H1 (cell line): ENCODE measurements around the gene BRD2. TPM values are rescaled to one million over a fixed set of nuclear protein-coding genes. Genes with fewer than 3 reads are reported as not detected.
A peak's percentile ranks its signal among the peaks of the same experiment; 100 is the strongest.

ENCODE experiments used
- BCL11A ChIP-seq, 2 experiments: IDR thresholded peaks; one replicate each; pipeline ENCODE4 v1.6.1; 2011; ENCODE audit warnings: low read depth in 2 of 2, low read length in 2 of 2, mild to moderate bottlenecking in 2 of 2
- CEBPB ChIP-seq: IDR thresholded peaks from 2 replicates; pipeline ENCODE4 v1.6.1; 2012; ENCODE audit warnings: low read depth, low read length
- CHD1 ChIP-seq: IDR thresholded peaks from 2 replicates; pipeline ENCODE4 v1.6.1; 2012; ENCODE audit warnings: low read depth, low read length, improper control_type of control experiment
- CHD2 ChIP-seq: IDR thresholded peaks from 2 replicates; pipeline ENCODE4 v1.6.1; 2012; ENCODE audit warnings: low read length, improper control_type of control experiment
- CTBP2 ChIP-seq: IDR thresholded peaks from 2 replicates; pipeline ENCODE4 v1.7.0; 2011; ENCODE audit warnings: borderline replicate concordance, mild to moderate bottlenecking, moderate library complexity, mixed read lengths, low read length; ENCODE audit not compliant: insufficient read depth, insufficient read length
- EGR1 ChIP-seq: IDR thresholded peaks from 2 replicates; pipeline ENCODE4 v1.6.1; 2011; ENCODE audit warnings: low read depth, low read length, borderline replicate concordance
- EZH2 ChIP-seq: fragments of 200-600 bp; sonication (generic); IDR thresholded peaks from 2 replicates; pipeline ENCODE4 v1.7.1; 2012; ENCODE audit warnings: low read depth, mild to moderate bottlenecking, moderate library complexity, low read length, inconsistent platforms; ENCODE audit not compliant: severe bottlenecking
- FOSL1 ChIP-seq: IDR thresholded peaks from 2 replicates; pipeline ENCODE4 v1.6.1; 2011; ENCODE audit warnings: mild to moderate bottlenecking, low read depth, low read length, moderate library complexity; ENCODE audit not compliant: insufficient read depth
- GABPA ChIP-seq: IDR thresholded peaks from 2 replicates; pipeline ENCODE4 v1.6.1; 2011; ENCODE audit warnings: mild to moderate bottlenecking, low read length, moderate library complexity, borderline replicate concordance; ENCODE audit not compliant: insufficient read depth
- JUN ChIP-seq: IDR thresholded peaks from 2 replicates; pipeline ENCODE4 v1.6.1; 2011; ENCODE audit warnings: low read depth, mild to moderate bottlenecking, improper control_type of control experiment, low read length
- KDM5A ChIP-seq: fragments of 200-600 bp; IDR thresholded peaks from 2 replicates; pipeline ENCODE4 v1.7.1; 2012; ENCODE audit warnings: mild to moderate bottlenecking, low read length, inconsistent platforms, mixed read lengths
- MAFK ChIP-seq: IDR thresholded peaks from 2 replicates; pipeline ENCODE4 v1.6.1; 2012; ENCODE audit warnings: low read depth, mild to moderate bottlenecking, improper control_type of control experiment, low read length
- NANOG ChIP-seq: IDR thresholded peaks from 2 replicates; pipeline ENCODE4 v1.6.1; 2011; ENCODE audit warnings: low read length, low read depth, mild to moderate bottlenecking, inconsistent platforms; ENCODE audit not compliant: insufficient read depth, poor library complexity, severe bottlenecking
- NRF1 ChIP-seq: IDR thresholded peaks from 2 replicates; pipeline ENCODE4 v1.6.1; 2011; ENCODE audit warnings: mild to moderate bottlenecking, low read depth, low read length, improper control_type of control experiment
- POLR2A ChIP-seq, 2 experiments: IDR thresholded peaks; 1 replicate in 1 of 2; 2 replicates in 1 of 2; pipeline ENCODE4 v1.6.1; 2011; ENCODE audit warnings: low read depth in 2 of 2, low read length in 2 of 2, mild to moderate bottlenecking in 2 of 2; ENCODE audit errors: control extremely low read depth in 1 of 2
- RAD21 ChIP-seq, 2 experiments: IDR thresholded peaks in 1 of 2; conservative IDR thresholded peaks in 1 of 2; 2 replicates each; pipeline ENCODE4 v1.6.1; 2011; ENCODE audit warnings: low read depth in 2 of 2, low read length in 2 of 2, improper control_type of control experiment in 1 of 2, inconsistent platforms in 1 of 2, mild to moderate bottlenecking in 1 of 2, moderate library complexity in 1 of 2
- RNF2 ChIP-seq: fragments of 200-900, 300-1000 bp; sonication (generic); IDR thresholded peaks from 2 replicates; pipeline ENCODE4 v1.7.1; 2016; ENCODE audit warnings: borderline replicate concordance, low read depth, mild to moderate bottlenecking, antibody characterized with exemption, low read length; ENCODE audit not compliant: poor library complexity, severe bottlenecking; ENCODE audit errors: missing control alignments
- SAP30 ChIP-seq: fragments of 300-600 bp; sonication (generic); IDR thresholded peaks from 2 replicates; pipeline ENCODE4 v1.7.1; 2012; ENCODE audit warnings: low read length, moderate library complexity, mild to moderate bottlenecking, inconsistent platforms; ENCODE audit not compliant: insufficient read depth, insufficient replicate concordance
- SIRT6 ChIP-seq: IDR thresholded peaks from one replicate; pipeline ENCODE4 v1.7.1; 2012; ENCODE audit warnings: low read length, inconsistent platforms
- SP2 ChIP-seq: IDR thresholded peaks from 2 replicates; pipeline ENCODE4 v1.6.1; 2012; ENCODE audit warnings: mild to moderate bottlenecking, low read length, inconsistent platforms
- TBP ChIP-seq: IDR thresholded peaks from 2 replicates; pipeline ENCODE4 v1.6.1; 2011; ENCODE audit warnings: low read depth, low read length, improper control_type of control experiment
- USF2 ChIP-seq: IDR thresholded peaks from 2 replicates; pipeline ENCODE4 v1.6.1; 2011; ENCODE audit warnings: low read length, improper control_type of control experiment
- ZNF274 ChIP-seq: IDR thresholded peaks from 2 replicates; pipeline ENCODE4 v1.7.0; 2012; ENCODE audit warnings: low read length, borderline replicate concordance; ENCODE audit errors: extremely low read depth
- polyA plus RNA-seq, 7 experiments: library from polyadenylated mRNA; depleted of rRNA in 3 of 7; stranded (reverse) in 5 of 7; unstranded in 2 of 7; fragments of >200 nt in 5 of 7; fragments of 200-250 nt in 2 of 7; gene quantifications; 1 replicate in 5 of 7; 2 replicates in 1 of 7; 4 replicates in 1 of 7; pipeline versions ENCODE4 v1.2.1 to v1.2.3, GENCODE V29; 2011 to 2013; ENCODE audit warnings: missing spikeins in 2 of 7, mixed read lengths in 2 of 7
- total RNA-seq: library from RNA; stranded (reverse); fragmentation: NEBNext Ultra II Directional; extraction: Animal tissue kit (Norgen Biotek cat#: 25700); gene quantifications from 2 replicates; pipeline ENCODE4 v1.2.1, GENCODE V29; 2021

BRD2 gene
- total and polyA plus RNA-seq, 2 of the 8 experiments (the other 6 are each of a cell fraction or from before 2014, with no cell fraction given), result 132 to 185 TPM

GRCh38 chr6:32968093-32968866, at the start of gene BRD2 (continued):
- no peak; the same call in 1 of the 2 replicates for TF ChIP-seq CHD2
- TF ChIP-seq USF2, result peak; percentile 78; the same call in 1 of the 2 replicates
- no peak for TF ChIP-seq CEBPB
- no peak for TF ChIP-seq MAFK
- TF ChIP-seq SIRT6, result no peak
- no peak for TF ChIP-seq ZNF274
- no peak for TF ChIP-seq EZH2
- peak in 1 of 2 experiments; percentile 55; a peak in 2 of 3 replicates for TF ChIP-seq POLR2A (IDR thresholded peaks at IDR 0.05; ENCODE audit: control extremely low read depth in 1 of 2, low read depth in 2 of 2, low read length in 2 of 2)
- TF ChIP-seq GABPA, result no peak
- TF ChIP-seq RAD21 (IDR thresholded peaks at IDR 0.05 in 1 of 2, conservative IDR thresholded peaks at IDR 0.05 in 1 of 2; ENCODE audit: low read depth in 2 of 2, low read length in 2 of 2), result no peak
- no peak for TF ChIP-seq CHD1
- TF ChIP-seq EGR1, result no peak
- TF ChIP-seq TBP, result peak; percentile 55; the same call in 1 of the 2 replicates
- TF ChIP-seq SAP30, result peak; percentile 82
- TF ChIP-seq SP2, result no peak
- no peak for TF ChIP-seq FOSL1
- no peak for TF ChIP-seq RNF2
- TF ChIP-seq JUN, result no peak
- TF ChIP-seq KDM5A, result no peak
- TF ChIP-seq CTBP2, result no peak
- TF ChIP-seq NANOG, result no peak
- TF ChIP-seq BCL11A (IDR thresholded peaks at IDR 0.05; ENCODE audit: low read depth in 2 of 2, low read length in 2 of 2), result no peak
- TF ChIP-seq NRF1, result peak; percentile 92
